ENCODE measurements around the gene ZNF324B.
A peak's percentile ranks its signal among the peaks of the same experiment; 100 is the strongest.
"Not testable (repeated sequence)": the region's sequence is repeated elsewhere in the genome, so short reads cannot be mapped to it uniquely, and the experiment has no call there.

ZNF324B gene

DNA sequence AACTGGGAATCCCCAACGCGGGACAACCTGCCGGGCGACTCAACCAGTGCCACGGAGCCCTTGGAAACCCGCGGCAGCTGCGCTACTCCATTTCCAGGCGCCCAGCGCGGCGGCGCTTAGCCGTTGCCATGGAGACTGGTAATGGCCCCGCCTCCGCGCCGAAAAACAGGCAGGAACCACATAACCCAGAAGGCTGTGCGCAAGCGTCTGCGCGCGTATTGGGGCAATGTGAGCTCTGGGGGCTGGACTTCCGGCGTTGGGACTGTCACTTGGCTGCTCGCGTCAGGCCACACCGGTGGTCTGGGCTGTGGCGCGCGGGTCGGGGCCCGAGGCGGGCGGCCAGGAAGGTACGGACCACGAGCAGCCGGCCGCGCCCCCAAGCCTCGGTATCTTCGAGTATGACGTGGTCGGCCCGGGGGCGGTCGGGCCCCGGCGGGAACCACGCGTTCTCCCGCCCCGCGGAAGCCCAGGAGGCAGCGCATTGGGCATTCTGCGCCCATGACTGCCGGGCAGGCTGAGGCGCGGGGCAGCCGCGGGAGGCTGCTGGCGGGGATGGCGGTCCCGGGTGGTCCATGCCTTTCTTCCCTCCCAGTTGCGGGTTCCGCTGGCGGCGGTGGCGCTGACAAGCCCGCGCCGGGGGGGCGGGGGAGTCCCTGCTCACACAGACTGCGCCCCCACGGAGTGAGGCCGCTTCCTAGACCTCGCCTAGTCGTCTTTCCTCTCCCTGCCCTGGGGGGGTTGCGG is at the start of gene ZNF324B:
TSS of gene ZNF324B (plus strand) at position 265 of the 744 bp plus-strand sequence. CDS start 2,080 bp downstream, outside the sequence.
- DNase-seq: peak; percentile 94

DNA sequence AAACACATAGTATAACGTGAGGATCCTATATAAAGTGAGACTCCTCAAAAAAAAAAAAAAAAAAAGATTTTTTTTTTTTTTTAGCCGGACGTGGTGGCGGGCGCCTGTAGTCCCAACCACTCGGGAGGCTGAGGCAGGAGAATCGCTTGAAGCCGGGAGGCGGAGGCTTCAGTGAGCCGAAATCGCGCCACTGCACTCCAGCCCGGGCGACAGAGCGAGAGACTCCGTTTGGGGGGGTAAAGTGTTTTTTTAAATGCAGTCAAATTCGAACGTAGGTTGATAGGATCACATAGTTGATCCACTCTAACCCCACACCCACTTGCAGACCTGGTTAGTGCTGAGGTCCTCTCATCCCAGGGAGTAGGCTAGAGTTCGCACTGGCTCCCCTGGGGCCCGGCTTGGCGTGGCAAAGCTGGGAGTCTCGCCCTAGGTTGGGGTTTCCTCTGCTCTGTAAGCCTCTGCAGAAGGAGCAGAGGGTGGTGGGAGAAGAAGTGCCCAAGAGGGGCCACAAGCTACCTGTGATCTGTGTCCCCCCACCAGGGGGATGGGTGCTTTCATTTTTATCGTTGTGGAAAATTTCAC is 49.5 kb upstream of the ZNF324B start:
- no peak for DNase-seq

DNA sequence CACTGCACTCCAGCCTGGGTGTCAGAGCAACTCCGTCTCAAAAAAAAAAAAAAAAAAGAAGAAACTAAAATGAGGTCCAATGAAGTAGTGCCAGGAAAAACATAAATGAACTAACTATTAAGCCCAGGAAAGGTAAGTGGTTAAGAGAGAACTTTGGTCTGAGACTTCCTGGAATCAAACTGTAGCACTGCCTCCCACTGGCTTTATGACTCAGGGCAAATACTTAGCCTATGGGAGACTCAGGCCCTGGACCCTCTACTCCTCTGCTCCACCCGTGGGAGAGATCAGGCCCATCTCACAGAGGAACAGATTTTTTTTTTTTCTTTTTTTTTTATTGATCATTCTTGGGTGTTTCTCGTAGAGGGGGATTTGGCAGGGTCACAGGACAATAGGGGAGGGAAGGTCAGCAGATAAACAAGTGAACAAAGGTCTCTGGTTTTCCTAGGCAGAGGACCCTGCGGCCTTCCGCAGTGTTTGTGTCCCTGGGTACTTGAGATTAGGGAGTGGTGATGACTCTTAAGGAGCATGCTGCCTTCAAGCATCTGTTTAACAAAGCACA is 47.4 kb upstream of the ZNF324B start:
- DNase-seq: not testable (repeated sequence)

DNA sequence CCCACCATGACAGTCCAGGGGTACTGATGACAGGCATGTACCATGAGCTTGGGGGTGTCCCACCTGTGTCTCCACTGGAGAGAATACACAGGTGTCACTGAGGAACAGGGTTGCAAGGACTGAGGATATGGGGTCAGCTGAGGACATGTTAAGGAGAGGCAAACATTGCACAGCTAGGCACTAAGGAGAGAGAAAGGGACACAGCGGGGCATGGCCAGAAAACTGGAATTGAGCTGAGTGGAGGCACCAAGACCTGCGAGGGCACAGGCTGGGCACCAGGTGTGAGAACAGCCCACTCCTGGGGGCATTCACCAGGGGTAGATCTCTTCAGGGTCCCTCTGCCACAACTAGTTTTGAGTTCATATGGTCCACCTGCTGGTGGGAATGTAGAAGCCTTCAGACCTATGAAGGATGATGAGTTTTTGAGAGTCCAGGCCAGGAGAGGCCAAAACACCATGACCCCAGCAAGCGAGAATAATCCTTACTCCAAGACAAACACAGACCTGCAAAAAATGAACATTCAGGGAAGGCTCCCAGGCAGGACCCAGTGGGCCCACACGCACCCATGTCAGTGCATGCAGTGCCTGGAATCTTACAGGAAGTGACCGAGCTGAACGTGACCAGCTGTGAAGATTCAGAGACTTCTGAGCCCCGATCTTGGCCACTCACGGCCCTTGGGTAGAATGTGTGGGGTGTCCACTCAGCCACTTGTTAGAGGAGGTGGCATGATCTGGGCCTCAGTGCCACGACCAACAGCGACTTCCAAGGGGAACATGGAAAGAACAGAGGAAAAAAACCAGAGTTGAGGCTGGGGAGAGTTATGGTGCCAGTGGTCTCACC is 44.4 kb upstream of the ZNF324B start:
- no peak for DNase-seq

DNA sequence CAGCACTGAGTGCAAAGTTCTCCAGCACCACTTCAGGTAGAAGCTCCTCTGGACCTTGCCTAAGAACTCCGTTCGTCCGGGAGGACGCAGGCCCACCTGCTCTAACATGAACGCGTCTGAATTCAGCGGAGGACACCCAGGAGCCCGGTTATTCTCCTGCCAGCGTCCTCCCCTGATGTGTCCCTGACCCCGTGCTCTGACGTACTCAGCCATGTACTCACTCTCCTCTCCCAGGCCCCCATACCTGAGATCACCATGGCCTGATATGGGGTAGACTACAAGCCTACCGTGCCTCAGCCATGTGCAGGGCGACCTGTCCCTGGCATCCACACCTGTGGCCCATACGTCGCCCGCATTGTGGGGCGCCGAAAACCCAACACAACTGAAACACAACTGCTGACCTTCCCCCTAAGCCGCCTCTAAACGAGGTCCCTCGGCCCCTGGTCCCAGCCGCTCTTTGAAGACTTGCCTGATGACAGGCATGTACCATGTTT is 43.7 kb upstream of the ZNF324B start:
- no peak for DNase-seq

DNA sequence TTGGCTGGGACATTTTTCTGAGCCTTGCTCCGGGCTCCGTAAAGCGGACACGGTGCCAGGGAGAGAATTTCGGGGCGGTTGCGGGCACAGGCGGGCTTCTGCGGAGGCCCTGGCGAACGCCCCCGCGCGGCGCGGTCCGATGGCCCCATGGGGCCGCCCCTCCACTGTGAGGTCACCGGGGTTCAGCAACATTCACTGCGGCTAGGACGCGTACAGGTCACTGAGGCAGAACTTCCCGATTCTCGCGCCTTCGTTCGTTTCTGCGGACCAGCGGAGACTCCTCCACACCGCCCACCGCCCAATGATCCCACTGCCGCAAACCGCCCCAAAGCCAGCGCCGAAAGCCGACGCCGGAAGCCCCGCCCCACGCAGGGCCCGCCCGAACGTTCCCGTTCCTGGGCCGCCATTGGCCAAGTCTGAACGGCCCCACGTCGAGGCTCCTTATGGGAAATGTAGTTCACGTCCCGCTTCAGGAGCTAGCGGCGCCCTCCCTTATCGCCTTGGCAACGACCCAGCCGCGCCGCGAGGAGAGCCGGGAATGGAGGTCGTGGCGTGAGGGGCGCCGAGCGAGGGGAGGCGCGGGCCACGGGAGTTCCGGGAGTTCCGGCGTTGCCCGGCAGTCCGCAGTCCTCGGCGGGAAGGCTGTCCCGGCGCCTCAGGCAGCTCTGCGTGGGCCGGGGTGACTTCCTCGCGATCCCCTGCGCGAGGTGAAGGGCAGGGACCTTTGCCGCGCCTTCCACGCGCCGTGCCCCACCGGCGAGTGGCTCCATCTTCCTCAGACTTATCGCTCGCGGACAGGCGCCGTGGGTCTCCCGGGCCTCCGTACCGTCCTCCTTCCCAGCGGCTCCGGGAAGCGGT is 43.0 kb upstream of the ZNF324B start, which contains the start of gene ZNF584:
TSS of gene ZNF584 (plus strand) at position 498 of the 858 bp plus-strand sequence. CDS start 499 bp downstream, outside the sequence.
- DNase-seq: peak; percentile 96

DNA sequence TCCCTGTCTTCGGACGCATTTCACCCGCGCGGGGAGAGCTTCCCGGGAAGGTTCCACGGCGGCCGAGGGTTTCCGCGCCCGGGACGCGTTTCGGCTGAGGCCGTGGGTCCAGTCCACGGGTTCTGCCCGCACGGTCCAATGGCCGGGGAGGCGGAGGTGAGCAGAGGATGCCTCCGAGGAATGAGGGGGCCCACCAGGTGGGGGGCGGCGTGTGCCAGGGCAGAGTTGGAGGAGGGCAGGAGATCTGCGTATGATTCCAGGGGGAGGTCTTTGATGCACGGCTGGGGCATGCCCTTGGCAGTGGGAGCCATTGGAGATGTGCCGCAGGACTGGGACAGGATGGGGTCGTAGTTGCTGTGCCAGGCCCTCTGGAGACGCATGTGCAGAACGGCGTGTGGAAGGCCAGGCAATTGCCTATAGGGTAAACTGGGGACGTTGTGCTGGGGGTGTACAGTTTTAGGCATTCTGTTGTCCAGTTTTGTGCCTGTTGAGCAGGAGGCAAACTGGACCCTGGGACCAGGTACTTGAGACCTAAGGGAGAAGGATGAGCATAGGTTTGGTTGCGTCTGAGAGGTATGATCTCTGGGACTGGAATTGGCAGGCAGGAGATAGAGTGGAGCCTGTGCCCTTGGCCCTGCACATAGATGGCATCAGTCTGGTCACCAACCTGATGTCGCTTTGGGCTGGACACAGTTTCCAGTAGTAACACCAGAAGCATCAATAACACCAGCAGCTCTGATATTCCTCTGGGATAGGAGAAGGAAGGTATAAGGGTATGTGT is 42.2 kb upstream of the ZNF324B start:
- no peak for DNase-seq

DNA sequence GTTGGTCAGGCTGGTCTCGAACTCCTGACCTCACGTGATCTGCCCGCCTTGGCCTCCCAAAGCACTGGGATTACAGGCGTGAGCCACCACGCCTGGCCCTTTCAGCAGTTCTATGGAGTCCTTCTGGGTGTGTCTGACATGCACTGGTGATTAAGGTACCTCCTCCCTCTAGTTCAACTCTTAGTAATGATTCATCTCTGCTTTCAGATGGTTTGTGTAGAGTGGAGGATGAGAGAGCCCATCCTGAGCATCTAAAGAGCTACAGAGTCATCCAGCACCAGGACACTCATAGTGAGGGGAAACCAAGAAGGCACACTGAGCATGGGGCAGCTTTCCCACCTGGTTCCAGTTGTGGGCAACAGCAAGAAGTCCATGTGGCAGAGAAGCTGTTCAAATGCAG is 34.8 kb upstream of the ZNF324B start:
- DNase-seq: no peak

DNA sequence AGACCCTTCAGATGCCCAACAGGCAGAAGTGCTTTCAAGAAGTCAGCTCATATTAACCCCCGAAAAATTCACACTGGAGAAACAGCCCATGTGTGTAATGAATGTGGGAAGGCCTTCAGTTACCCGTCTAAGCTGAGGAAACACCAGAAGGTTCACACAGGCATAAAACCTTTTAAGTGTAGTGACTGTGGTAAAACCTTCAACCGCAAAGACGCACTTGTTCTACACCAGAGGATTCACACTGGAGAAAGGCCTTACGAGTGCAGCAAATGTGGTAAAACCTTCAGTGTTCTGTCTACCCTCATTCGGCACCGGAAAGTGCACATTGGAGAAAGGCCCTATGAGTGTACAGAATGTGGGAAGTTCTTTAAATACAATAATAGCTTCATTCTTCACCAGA is 34.4 kb upstream of the ZNF324B start:
- no peak for DNase-seq

DNA sequence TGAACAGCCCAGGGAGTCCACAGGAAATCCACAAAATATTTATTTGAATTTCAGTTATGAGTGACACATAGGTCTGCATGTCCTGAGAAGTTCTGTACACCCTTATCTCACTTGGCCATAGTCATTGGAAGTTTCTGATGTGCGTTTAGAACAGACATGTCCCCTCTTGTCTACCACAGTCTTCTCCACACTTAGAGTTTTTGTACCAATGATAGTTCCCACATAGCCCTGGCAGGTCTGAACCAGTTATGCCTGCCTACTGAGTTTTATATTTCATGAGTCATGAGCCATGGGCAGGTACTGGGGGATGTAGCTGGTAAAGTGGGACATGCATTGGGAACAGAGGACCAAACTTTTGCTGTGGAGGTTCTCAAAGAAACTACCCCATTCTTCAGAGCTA is 22.8 kb upstream of the ZNF324B start:
- no peak for DNase-seq

DNA sequence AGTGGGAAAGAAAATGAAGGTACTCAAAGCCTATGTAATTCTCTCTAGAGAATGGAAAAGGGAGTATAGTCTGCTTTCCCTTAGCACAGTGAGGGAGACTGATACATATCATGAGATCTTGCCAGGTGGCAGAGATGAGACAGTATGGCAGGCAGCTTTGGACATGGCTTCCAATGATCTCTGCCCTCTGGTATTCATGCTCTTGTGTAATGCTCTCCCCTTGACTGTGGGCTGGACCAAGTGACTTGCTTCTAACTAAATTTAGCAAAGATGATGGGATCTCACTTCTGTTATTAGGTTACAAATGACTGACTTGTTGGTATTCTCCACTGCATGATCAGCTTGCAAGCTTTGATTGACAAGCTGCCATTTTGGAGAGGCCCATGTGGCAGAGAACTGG is 21.7 kb upstream of the ZNF324B start:
- DNase-seq: no peak

DNA sequence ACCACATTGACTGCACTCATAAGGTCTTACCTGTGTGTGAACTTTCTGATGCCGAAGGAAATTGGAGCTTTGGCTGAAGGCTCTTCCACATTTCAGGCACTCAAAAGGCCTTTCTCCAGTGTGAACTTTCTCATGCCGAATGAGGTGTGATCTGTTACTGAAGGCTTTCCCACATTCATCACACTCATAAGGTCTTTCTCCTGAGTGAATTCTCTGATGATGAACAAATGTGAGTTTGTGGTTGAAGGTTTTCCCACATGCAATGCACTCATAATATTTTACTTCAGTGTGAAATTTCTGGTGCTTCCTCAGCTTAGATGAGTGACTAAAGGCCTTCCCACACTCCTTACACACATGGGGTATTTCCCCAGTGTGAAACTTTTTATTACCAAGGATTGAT is 17.2 kb upstream of the ZNF324B start:
- DNase-seq: no peak

DNA sequence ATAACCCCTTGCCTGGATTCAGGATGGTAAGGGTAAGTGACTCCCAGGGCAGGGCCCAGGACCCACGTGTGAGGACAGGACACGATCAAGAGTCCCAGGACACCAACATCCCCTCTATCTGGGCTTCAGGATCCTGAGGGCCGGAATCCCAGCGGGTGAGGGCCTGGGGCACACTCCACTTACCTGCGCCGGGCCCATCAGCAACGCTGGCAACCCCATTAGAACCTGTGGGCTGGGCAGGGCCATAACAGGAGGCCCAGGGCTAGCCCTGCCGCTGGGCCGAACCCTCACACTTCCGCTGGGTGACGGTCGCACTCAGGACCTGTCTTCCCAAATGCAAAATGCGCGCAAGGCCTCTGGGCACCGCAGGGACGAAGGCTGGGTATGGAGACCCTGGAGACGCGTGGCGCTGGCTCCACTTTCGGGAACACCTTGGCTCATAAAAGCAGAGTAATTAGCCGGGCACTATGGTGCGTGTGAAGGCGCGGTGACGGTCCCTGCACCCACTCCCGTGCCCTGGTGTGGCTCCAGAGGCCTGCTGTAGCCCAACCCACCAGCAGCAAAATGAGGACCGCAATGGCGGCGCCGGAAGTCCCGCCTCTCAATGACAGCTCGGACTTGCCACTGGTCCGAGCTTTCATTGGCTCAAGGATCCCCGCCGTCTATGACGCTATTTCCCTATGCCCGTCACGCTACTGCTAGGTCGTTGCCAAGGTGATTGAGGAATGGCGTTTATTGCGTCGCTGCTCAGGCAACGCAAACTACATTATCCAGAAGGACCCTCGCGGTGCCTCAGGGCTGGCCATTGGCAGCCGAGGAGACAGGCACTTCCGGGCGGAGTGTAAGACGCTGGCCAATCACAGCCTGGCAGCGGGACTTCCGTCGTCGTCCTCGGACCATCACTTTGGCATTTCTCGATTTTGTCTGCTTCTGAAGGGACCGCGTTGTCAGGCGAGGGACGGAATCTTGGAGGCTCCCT is 11.6 kb upstream of the ZNF324B start, which contains the start of gene ZNF132:
TSS of gene ZNF132 (minus strand) at position 578 of the 979 bp plus-strand sequence. CDS start at position 246, 332 bp downstream.
- DNase-seq: peak; percentile 100

DNA sequence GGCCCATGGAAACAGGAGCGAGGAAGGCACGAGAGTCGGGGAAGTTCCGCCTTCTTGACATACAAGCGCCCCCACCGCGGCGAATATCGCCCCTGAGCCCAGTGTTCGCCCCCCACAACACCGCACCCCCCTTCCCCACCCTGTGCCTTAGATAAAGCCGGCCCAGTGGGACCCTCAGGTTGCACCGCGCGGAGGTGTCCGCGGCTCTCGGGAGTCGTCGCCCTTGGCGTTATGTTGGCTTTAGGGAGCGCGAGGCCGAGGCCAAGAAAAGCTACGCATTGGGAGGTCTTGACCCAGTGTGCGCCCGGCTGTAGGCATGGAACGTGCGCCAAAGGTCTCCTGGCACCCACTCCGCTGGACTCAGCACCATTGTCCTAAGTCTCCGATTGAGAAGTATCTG is 10.9 kb upstream of the ZNF324B start:
- no peak for DNase-seq

DNA sequence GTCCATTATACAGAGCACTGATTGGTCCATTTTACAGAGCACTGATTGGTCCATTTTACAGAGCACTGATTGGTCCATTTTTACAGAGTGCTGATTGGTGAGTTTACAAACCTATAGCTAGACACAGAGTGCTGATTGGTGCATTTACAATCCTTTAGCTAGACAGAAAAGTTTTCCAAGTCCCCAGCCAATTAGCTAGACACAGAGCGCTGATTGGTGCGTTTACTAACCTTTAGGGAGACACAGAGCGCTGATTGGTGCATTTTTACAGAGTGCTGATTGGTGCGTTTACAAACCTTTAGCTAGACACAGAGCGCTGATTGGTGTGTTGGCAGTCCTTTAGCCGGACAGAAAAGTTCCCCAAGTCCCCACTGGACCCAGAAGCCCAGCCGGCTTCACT is 8.4 kb upstream of the ZNF324B start:
- not testable (repeated sequence) for DNase-seq

DNA sequence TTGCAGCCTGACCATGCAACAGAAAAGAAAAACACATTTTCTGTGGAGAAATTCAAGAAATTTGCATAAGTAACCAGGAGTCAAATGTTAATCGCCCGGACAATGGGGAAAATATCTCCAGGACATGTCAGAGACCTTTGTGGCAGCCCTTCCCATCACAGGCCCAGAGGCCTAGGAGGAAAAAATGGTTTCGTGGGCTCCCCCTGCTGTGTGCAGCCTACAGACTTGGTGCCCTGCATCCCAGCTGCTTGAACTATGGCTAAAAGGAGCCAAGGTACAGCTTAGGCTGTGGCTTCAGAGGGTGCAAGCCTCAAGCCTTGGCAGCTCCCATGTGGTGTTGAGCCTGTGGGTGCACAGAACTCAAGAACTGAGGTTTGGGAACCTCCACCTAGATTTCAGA is 2.6 kb upstream of the ZNF324B start:
- not testable (repeated sequence) for DNase-seq

DNA sequence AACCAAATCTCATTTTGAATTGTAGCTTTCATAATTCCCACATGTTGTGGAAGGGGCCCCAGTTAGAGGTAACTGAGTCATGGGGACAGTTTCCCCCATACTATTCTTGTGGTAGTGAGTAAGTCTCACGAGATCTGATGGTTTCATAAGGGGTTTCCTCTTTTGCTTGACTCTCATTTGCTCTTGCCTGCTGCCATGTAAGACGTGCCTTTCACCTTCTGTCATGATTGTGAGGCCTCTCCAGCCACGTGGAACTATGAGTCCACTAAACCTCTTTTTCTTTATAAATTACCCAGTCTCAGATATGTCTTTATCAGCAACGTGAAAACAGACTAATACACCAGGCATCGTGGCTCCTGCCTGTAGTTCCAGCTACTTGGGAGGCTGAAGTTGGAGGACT is 1.4 kb upstream of the ZNF324B start:
- not testable (repeated sequence) for DNase-seq

DNA sequence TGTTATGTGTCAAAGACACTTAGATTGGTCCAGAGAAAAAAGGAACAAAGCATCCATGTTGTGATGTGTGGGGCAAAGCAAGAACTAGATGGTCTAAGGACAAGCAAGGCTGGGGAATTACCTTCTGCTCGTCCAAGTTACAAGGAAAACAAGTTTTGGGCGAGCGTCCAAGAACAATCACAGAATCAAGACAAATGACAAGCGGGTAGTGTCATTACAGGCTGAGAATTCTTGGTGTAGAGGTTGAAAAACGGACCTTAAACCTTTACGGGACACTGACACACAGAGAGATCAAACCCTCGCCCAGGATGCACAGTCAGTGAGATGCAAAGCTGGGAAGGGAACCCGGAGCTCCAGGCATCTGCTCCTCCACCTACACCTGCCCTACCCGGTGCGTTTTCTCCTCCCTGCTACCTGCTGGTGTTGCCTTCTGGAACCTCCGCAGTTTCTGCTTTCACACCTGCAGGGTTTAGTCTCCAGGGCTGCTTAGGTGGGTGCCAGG is 515 bp upstream of the ZNF324B start:
- no peak for DNase-seq

DNA sequence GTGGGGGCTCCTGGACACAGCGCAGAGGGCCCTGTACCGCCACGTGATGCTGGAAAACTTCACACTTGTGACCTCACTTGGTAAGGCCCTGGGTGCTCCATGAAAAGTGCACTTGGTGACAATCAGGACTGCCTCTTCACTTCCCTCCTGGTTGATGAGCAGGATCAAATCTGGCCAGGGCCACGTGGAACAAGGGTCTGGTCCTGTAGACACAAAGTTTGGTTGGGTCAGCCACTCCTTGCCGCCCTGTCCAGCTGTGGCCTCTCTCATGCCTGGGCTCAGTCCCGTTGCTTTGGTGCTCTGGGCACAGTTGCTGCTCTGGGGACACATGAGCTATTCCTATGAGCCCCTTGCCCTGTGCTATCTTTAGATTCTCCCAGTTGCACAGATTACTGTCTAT is 2.3 kb downstream of the ZNF324B start:
- no peak for DNase-seq

DNA sequence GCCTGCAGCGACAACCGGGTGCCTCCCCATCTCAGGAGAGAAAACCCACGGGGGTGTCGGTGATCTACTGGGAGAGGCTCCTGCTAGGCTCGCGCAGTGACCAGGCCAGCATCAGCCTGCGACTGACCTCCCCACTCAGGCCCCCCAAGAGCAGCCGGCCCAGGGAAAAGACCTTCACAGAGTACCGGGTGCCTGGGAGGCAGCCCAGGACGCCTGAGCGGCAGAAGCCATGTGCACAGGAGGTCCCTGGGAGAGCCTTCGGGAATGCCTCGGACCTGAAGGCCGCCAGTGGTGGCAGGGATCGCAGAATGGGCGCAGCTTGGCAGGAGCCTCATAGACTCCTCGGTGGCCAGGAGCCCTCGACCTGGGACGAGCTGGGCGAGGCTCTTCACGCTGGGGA is 3.9 kb downstream of the ZNF324B start:
- DNase-seq: no peak
